Neural crest cell (in vitro differentiated cells): ENCODE data around the gene TXNDC15. TPM values are rescaled to one million over a fixed set of nuclear protein-coding genes. Genes with fewer than 3 reads are reported as not detected.

Experiments used
- DNase-seq: peaks from one replicate; pipeline ENCODE4 v3.0.0; 2021; ENCODE audit warnings: low read depth, mixed read lengths, low spot score
- H3K27ac Mint-ChIP-seq: one replicate; pipeline ENCODE4 v1.8.0; 2021; ENCODE audit warnings: mild to moderate bottlenecking, mixed read lengths; ENCODE audit not compliant: unreplicated experiment
- H3K27me3 Mint-ChIP-seq: 2 replicates; pipeline ENCODE4 v1.8.0; 2021; ENCODE audit warnings: low read depth, mild to moderate bottlenecking, mixed read lengths
- H3K36me3 Mint-ChIP-seq: 2 replicates; pipeline ENCODE4 v1.8.0; 2021; ENCODE audit warnings: low read depth, mild to moderate bottlenecking, mixed read lengths
- H3K4me1 Mint-ChIP-seq: 2 replicates; pipeline ENCODE4 v1.8.0; 2021; ENCODE audit warnings: mixed read lengths
- H3K4me3 Mint-ChIP-seq: one replicate; pipeline ENCODE4 v1.8.0; 2021; ENCODE audit warnings: mild to moderate bottlenecking, mixed read lengths
- H3K9me3 Mint-ChIP-seq: 2 replicates; pipeline ENCODE4 v1.8.0; 2021; ENCODE audit warnings: mixed read lengths
- CTCF ChIP-seq: fragments of 200-600 bp; sonication (generic); conservative IDR thresholded peaks from 2 replicates; pipeline ENCODE4 v1.5.0; 2021; ENCODE audit warnings: antibody characterized with exemption, mild to moderate bottlenecking
- microRNA-seq: library from miRNA; unstranded; fragments of <30 nt; microRNA quantifications from one replicate; pipeline ENCODE4, GENCODE V29; 2020
- total RNA-seq: library from RNA; stranded (reverse); gene quantifications from 2 replicates; pipeline ENCODE4 v1.2.1, GENCODE V29; 2021

Gene TXNDC15
- total RNA-seq, 1 donor from 2014 or later: 47.0 TPM

GRCh38 chr5:134949316-134949715 lies 75.1 kb downstream of the TXNDC15 start:
- no peak for DNase-seq
- Mint-ChIP-seq H3K4me3 (no peak overlapping the region), H3K9me3 (peaks cover 2% of the 10 kb centered on the region), H3K27ac (no peak overlapping the region), H3K4me1 (no peaks in the 10 kb centered on the region), H3K36me3 (peaks cover 2% of the 10 kb centered on the region), H3K27me3 (no peaks in the 10 kb centered on the region)
- TF ChIP-seq CTCF: no peak

Small RNA genes within 50 kb of the gene (microRNA-seq; reads per million reads assigned to microRNA genes)
- gene MIR4461: not detected

Other genes starting within 250 kb of the TXNDC15 start
- 33.5 and 34.3 TPM in 2 replicates for gene SAR1B, start 241.5 kb upstream of the TXNDC15 start, total RNA-seq
- 21.6 and 22.2 TPM in 2 replicates for gene SEC24A, start 225.6 kb upstream of the TXNDC15 start, total RNA-seq
- 43.4 and 43.8 TPM in 2 replicates for gene CAMLG, start 135.8 kb upstream of the TXNDC15 start, total RNA-seq
- gene DDX46, start 115.6 kb upstream of the TXNDC15 start, total RNA-seq: 74.7 and 78.5 TPM in 2 replicates
- 57.4 and 61.9 TPM in 2 replicates for gene C5orf24, start 28.4 kb upstream of the TXNDC15 start, total RNA-seq
- gene PCBD2, start 30.8 kb downstream of the TXNDC15 start, total RNA-seq: 11.8 and 12.1 TPM in 2 replicates
- gene CATSPER3, start 93.5 kb downstream of the TXNDC15 start, total RNA-seq: 0.36 and 0.54 TPM in 2 replicates
- not detected in 2 replicates for gene PITX1, start 159.9 kb downstream of the TXNDC15 start, total RNA-seq